GM19099 (cell line): ENCODE results near the gene MLF1.

ENCODE experiments used
- POLR2A ChIP-seq: IDR thresholded peaks from 3 replicates; pipeline ENCODE4 v1.6.1; 2011; ENCODE audit warnings: low read depth; ENCODE audit not compliant: insufficient read length; ENCODE audit errors: extremely low read depth

MLF1 gene, protein sequence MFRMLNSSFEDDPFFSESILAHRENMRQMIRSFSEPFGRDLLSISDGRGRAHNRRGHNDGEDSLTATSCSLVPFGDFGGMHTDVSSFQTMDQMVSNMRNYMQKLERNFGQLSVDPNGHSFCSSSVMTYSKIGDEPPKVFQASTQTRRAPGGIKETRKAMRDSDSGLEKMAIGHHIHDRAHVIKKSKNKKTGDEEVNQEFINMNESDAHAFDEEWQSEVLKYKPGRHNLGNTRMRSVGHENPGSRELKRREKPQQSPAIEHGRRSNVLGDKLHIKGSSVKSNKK

DNA sequence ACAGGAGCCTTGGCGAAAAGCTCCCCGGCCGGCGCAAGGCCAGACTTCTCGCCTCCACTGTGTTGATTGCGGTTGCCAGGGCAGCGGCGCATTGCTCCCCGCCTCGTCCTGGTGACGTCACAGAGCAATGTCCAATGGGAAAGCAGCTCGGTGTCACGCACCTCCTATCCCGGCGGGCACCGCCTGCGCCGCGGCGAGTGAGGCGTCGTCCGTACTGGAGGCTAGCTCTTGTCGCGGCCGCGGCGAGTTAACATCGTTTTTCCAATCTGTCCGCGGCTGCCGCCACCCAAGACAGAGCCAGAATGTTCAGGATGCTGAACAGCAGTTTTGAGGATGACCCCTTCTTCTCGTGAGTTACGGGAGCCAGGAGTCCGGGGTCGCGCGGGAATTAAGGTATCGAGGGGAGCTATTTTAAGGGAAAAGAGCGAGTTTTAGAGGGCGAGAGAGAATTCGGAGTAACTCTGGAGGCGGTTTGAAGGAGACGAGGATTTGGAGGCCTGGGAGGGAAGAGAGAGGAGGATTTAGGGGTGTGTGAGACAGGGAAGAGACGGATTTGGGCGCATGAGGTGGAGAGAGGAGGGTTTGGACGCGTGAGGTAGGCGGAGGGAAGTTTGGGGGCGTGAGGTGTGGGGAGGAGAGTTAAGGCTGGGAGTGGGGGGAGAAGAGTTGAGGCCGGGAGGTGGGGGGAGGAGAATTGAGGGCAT is at the start of gene MLF1:
TSS of gene MLF1 (plus strand) at position 196 of the 704 bp plus-strand sequence. CDS start at position 303, 107 bp downstream.
- TF ChIP-seq POLR2A: no peak

DNA sequence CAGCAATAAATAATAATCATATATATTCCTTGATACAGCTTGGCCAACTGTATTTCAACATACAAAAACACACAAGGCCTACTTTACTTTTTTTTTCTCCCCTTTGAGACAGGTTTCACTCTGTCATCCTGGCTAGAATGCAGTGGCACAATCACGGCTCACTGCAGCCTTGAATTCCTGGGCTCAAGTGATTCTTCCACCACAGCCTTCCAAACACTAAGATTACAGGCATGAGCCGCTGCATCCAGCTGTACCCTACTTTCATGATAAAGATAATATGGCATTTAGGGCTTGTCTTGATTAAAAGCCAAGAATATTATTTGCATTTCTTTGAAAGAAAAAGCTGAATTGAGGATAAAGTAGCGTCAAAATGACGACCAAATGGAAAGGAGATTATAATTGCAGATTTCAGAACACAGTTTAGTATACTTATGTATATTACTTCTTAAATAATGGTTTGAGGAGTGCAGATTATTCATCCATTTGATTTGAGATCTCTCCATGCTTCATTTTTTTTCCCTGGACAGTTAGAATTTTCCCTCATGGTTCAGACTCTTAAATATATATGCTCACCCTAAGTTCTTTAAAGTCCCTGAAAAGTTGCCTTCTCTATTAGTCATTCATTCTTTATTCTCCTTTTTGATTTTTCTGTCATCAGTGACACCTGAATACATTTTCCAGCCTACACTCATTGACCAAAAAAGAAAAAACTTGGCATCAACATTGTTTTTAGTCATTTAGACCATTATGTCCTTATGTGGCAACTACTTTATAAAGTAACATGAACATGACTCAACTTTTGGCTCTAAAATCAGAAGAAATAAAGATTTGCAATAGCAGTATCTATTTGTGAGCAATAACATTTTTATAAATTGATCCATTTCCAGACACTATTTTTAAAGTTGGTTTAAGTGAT is 48.5 kb upstream of the MLF1 start:
- TF ChIP-seq POLR2A: no peak

DNA sequence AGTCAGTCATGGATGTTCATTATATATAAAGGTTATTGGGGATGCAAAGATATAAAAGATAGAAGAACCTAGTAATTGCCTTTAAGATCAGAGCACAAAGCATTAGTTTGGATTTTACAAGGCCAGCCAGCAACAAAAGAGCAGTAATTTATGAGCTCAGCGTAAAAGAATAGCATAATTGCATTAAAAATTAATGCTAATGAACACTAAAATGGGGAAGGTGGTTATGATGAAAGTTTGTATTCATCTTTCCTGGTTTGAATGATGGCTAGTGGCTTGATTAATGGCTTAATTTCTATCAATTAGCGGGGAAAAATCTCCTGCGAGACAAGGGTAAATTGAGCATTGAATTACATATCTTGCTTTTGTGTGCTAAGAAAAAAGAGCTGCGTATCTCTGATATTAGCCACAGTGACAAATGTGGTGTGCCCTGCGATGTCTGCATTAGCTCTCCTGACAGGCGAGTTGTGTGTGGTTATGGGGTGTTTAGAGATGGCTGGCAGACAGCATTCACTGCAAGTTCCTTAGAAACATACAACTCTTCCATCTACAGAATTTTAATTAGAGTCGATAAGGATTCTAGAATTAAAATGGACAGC is 42.8 kb upstream of the MLF1 start:
- no peak for TF ChIP-seq POLR2A

DNA sequence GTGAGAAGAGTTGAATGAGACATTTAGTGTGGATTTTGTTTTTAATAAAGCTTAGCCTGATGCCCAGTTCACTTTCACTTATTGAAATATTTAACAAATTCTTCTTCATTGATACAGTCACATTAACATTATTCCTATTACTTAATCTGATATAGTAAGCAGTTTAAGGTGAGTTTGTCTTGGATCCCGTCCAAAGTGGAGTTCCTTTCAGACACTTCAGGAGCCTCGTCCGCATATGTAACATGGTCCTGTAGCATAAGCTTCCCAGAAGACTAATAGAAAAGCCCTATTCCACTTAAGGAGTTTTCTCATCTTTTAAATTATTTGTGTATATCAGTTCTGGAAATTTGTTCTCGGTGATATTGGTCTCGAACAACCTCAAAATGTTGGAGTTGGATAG is 39.7 kb upstream of the MLF1 start:
- no peak for TF ChIP-seq POLR2A

DNA sequence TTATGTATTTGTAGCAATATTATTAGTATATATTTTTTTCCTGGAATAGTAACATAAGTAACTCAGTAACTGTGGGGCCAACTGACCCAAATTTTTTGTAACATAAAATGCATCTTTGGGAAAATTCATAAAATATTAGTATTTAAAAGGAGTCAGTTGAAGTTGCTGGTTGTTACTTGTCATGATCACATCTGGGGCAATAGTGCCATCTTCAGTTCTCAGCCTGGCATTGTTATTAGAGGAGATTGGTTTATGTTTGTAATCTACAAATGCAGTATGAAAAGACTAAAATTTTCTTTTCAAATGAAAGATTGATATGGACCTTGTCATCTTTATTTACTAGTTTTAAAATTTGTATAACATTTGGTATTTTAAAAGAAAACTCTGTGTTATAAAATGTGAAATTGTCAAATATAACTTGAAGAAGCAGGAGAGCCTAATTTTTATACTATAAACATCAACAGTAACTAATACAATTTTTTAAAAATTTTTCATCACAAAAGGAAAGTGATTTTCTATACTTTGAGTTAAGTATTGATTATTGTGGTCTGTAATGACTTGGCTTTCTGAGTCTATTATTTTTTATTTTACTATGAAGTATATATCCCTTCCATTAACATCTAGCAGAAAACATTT is 38.8 kb upstream of the MLF1 start:
- TF ChIP-seq POLR2A: no peak

DNA sequence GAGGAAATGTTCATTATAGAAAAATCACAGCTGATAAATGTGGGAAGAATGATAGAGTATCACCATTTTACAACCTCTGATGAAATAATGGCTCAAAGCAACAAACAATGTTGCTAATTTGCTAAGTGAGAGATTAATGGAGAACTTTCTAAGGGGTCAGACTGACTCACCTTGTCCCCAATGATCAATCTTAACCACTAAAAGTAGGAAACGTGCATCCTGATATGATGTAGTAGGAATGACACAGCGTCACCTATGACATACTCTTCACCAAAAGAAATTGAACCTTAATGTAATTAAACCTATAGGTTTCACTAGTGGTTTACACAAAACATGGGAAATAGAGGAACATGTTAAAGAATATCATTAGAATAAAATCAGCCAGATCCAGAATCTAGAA is 35.1 kb upstream of the MLF1 start:
- TF ChIP-seq POLR2A: no peak

DNA sequence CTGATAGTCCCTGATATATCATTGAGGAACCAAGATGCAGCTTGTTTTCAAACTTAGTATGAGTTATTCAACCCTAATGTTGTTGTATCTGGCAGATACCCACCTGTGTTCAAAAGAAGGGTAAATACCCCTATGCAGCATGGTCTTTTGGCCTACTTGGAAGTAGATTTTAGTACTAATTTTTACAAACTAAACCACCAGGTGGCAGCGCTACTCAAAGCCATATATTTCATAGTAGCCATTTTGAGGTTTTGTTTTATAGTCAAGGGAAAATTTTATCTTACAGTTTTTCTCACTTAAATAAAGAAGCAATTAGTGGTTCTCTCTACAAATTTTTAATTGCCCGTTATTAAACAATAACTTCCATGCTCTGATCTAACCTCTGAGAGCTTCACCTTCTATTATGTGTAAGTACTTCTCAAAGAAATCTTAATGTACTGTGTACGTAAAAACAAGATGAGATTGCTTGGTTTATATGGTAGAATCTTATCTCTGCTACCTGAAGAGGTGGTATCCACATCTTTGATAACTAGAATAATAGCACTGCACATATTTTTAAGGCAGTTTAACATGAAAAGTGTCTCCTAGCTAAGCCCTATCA is 31.5 kb upstream of the MLF1 start:
- TF ChIP-seq POLR2A: no peak

DNA sequence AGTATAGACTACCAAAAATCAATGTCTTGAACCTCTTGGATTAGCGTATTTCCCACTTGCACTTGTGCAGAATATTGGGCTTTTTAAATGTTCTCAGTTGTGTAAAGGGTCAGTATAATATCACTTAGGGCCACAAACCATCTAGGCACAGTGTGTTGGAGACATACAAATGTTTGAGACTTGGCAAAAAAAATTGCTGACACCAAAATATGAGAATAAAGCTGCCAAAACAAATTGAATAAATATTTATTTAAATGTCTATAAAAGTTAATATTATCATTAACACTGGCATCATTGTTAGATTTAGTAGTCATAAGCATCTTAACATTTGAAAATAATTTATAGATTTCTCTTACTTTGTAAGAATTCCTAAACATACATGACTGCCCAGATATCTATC is 30.9 kb upstream of the MLF1 start:
- no peak for TF ChIP-seq POLR2A

DNA sequence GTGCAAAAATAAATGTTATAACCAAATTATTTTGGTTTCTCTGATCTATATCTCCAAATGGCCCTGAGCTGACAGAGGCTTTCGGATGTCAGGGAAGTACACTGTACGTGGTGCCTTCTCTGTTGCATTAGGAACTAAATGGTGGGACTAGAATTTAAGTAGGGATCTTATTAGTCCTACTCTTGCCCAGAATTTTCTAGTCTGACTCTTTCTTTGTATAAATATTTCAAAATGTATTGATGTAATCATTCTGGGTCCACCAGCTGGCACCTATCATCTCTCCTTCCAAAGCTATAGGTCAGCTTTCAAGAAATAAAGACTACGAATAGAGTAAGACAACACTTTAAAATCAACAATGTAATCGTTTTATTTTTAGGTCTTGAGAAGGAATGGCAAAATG is 22.3 kb upstream of the MLF1 start:
- no peak for TF ChIP-seq POLR2A

DNA sequence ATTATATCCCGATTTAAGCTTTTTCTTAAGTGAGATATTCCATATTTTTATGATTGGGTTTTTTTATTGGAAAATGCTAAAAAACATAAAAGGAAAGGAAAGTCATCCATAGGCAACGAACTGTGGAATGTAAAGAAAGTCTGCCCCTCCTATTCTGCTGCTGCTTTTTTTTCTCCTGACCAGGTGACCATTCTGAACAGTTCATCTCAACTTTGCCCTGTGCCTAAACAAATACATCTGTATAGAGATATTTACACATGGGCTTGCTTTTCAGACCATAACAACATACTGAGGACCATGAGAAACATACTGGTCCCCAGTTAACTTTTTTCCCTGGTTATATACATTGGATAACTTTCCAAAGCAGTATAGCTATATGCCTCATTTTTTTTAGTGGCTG is 18.9 kb upstream of the MLF1 start:
- no peak for TF ChIP-seq POLR2A

DNA sequence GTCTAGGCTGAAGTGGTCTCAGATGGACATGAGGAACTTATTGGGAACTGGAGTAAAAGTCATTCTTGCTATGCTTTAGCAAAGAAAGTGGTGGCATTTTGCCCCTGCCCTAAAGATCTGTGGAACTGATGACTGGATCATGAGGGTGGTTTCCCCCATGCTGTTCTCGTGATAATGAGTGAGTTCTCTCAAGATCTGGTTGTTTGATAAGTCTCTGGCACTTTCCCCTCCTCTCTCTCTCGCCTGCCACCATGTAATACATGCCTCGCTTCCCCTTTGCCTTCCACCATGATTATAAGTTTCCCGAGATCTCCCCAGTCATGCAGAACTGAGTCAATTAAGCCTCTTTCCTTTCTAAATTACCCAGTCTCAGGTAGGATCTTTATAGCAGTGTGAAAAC is 11.5 kb upstream of the MLF1 start:
- TF ChIP-seq POLR2A: no peak

DNA sequence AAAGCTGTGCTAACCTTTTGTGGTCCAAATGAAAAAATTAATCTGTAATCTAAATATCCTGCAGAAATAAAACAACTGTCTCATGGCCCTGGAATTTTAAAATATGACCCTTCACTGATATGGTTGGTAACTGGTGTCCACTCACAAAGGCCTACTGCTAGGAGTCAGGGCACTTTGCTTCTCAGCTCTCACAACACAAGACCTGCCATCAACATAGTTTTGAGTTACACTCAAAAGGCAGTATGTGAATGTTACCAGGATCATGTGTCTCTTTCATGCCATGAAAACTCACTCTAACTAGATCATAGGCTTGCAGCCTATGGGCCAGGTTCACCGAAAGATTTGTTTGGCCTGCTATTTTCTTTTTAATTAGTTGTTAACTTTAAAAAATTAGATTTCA is 10.0 kb upstream of the MLF1 start:
- TF ChIP-seq POLR2A: no peak

DNA sequence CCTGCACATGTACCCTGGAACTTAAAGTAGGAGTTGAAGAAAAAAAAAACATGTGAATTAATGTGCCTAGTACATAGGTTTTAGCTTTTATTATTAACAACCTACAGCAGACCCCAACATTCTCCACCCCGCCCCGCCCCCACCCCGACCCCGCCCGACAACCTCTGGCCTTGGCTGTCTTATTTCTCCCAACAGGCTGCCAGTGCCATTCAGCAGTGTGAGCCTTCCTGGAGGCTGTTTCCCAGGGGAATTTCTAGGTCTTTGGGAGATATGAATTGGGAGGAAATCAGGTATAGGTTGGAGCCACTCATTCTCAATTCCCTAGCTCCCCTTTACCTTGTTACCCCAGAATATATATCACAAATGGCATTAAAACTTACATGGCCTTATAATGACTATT is 8.3 kb upstream of the MLF1 start:
- no peak for TF ChIP-seq POLR2A

DNA sequence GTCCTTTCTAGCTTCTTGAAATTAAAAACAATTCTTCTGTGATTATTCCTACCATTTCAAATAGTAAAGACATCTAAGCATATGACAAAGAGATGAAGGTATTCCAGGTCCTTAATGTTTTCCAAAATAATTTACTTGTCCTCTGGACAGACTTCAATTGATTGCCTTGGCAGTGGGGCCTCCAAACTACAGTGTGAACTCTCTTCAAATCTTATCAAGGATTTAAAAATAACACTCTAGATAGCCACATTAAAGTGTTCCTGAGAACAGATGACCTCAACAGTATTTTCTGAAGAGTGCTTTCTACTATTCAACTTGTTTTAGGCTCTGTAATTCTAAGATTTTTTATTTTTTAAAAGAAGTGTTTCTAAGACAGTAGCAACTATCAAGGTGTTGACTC is 7.9 kb upstream of the MLF1 start:
- TF ChIP-seq POLR2A: no peak
